ENCODE measurements around the gene BPI. TPM values are rescaled to one million over a fixed set of nuclear protein-coding genes. Genes with fewer than 3 reads are reported as not detected.

BPI gene
- total RNA-seq, 1 experiment from 2014 or later: not detected

GRCh38 chr20:38342216-38342615, 38.3 kb downstream of the BPI start:
- no peak for TF ChIP-seq CTCF (conservative IDR thresholded peaks at IDR 0.05)
- Histone ChIP-seq H3K9me3 (ENCODE audit: control insufficient read depth, low read depth, low read length) (no peaks in the 10 kb centered on the region), H2BK12ac (ENCODE audit: insufficient read length, low read depth, low read length) (no peak overlapping the region), H3K27ac (ENCODE audit: insufficient read length, low read depth, low read length) (peak overlapping the region; percentile 66), H3K18ac (ENCODE audit: insufficient read length, low read depth, low read length) (no peak overlapping the region), H3K4me1 (ENCODE audit: insufficient read depth, low read length) (peaks cover 8% of the 10 kb centered on the region; the same call in 1 of the 2 replicates), H2BK15ac (ENCODE audit: low read depth, low read length) (no peak overlapping the region), H3K4me2 (ENCODE audit: insufficient read depth, insufficient read length, low read length) (peak overlapping the region; percentile 12), H3K27me3 (ENCODE audit: insufficient read depth, low read length) (no peaks in the 10 kb centered on the region), H2BK20ac (ENCODE audit: low read depth, low read length, poor library complexity, severe bottlenecking) (no peak overlapping the region), H3K23ac (ENCODE audit: insufficient read length, low read depth, low read length) (no peak overlapping the region), H3K79me1 (ENCODE audit: insufficient read depth, low read depth, low read length, poor library complexity, severe bottlenecking) (no peaks in the 10 kb centered on the region), H4K8ac (replicated peaks; ENCODE audit: insufficient read length, low read depth, low read length) (no peak overlapping the region), H3K56ac (ENCODE audit: insufficient read length, low read depth, low read length) (no peak overlapping the region), H2AK5ac (ENCODE audit: insufficient read length, low read length) (no peak overlapping the region), H3K23me2 (ENCODE audit: insufficient read length, low read depth, low read length, poor library complexity, severe bottlenecking) (no peaks in the 10 kb centered on the region), H4K5ac (ENCODE audit: insufficient read length, low read depth, low read length) (no peak overlapping the region), H3K4ac (ENCODE audit: low read depth, low read length) (no peak overlapping the region), H4K20me1 (ENCODE audit: control insufficient read depth, insufficient read depth, insufficient read length) (no peaks in the 10 kb centered on the region), H3K9ac (ENCODE audit: extremely low read depth, insufficient read length, low read length) (no peak overlapping the region), H4K91ac (ENCODE audit: insufficient read length, low read depth, low read length) (no peak overlapping the region), H2BK120ac (ENCODE audit: low read depth, low read length, poor library complexity, severe bottlenecking) (no peak overlapping the region), H3T11ph (ENCODE audit: low read length) (no peak overlapping the region), H3K14ac (ENCODE audit: insufficient read depth, low read length) (no peak overlapping the region), H2AFZ (ENCODE audit: low read length) (no peak overlapping the region), H3K79me2 (ENCODE audit: insufficient read depth, low read length) (no peaks in the 10 kb centered on the region), H2BK5ac (ENCODE audit: insufficient read length, low read length) (no peak overlapping the region)
- Mint-ChIP-seq H3K36me3 (ENCODE audit: insufficient read depth in 1 of 3, low read depth in 3 of 3) (peaks cover 2 to 6% (median 5%) of the 10 kb centered on the region in 3 experiments; a peak in 5 of 7 replicates), H3K27ac (peak overlapping the region; percentile 90 to 99 (median 98)), H3K4me1 (peaks cover 56 to 58% of the 10 kb centered on the region in 2 experiments), H3K9me3 (peaks cover 5 to 6% of the 10 kb centered on the region in 2 experiments), H3K4me3 (peak overlapping the region; percentile 27 to 41), H3K27me3 (ENCODE audit: low read depth) (no peaks in the 10 kb centered on the region; the same call in 1 of the 2 replicates)
- peak; percentile 84 for DNase-seq
- no CpG with 5 or more reads among the region's 7 CpGs for WGBS (ENCODE audit: extremely low coverage, insufficient read length, low lambda C conversion rate)
